Nephron (organoid): Measurements from ENCODE around the gene DIP2A.
A peak's percentile ranks its signal among the peaks of the same experiment; 100 is the strongest.

Source experiments
- H3K27ac Mint-ChIP-seq, 3 experiments: 2 replicates each; pipeline ENCODE4 v1.8.0; 2020; ENCODE audit warnings: mixed read lengths in 3 of 3, mild to moderate bottlenecking in 2 of 3, moderate library complexity in 1 of 3
- H3K27me3 Mint-ChIP-seq: 2 replicates; pipeline ENCODE4 v1.8.0; 2021; ENCODE audit warnings: low read depth, mild to moderate bottlenecking, moderate library complexity, mixed read lengths
- H3K36me3 Mint-ChIP-seq: 2 replicates; pipeline ENCODE4 v1.8.0; 2020; ENCODE audit warnings: low read depth, mixed read lengths
- H3K4me1 Mint-ChIP-seq: 2 replicates; pipeline ENCODE4 v1.8.0; 2020; ENCODE audit warnings: mixed read lengths
- H3K4me3 Mint-ChIP-seq, 3 experiments: 2 replicates each; pipeline ENCODE4 v1.8.0; 2020; ENCODE audit warnings: mild to moderate bottlenecking in 3 of 3, mixed read lengths in 3 of 3, moderate library complexity in 2 of 3
- H3K9me3 Mint-ChIP-seq: 2 replicates; pipeline ENCODE4 v1.8.0; 2020; ENCODE audit warnings: mixed read lengths
- TF ChIP-seq, protein P1 (sequence below), 3 experiments: fragments of 200-600 bp; sonication (generic); IDR thresholded peaks; one replicate each; pipeline ENCODE4 v1.5.0; 2021; ENCODE audit warnings: antibody characterized with exemption in 3 of 3; ENCODE audit not compliant: unreplicated experiment in 3 of 3

DIP2A gene, protein sequence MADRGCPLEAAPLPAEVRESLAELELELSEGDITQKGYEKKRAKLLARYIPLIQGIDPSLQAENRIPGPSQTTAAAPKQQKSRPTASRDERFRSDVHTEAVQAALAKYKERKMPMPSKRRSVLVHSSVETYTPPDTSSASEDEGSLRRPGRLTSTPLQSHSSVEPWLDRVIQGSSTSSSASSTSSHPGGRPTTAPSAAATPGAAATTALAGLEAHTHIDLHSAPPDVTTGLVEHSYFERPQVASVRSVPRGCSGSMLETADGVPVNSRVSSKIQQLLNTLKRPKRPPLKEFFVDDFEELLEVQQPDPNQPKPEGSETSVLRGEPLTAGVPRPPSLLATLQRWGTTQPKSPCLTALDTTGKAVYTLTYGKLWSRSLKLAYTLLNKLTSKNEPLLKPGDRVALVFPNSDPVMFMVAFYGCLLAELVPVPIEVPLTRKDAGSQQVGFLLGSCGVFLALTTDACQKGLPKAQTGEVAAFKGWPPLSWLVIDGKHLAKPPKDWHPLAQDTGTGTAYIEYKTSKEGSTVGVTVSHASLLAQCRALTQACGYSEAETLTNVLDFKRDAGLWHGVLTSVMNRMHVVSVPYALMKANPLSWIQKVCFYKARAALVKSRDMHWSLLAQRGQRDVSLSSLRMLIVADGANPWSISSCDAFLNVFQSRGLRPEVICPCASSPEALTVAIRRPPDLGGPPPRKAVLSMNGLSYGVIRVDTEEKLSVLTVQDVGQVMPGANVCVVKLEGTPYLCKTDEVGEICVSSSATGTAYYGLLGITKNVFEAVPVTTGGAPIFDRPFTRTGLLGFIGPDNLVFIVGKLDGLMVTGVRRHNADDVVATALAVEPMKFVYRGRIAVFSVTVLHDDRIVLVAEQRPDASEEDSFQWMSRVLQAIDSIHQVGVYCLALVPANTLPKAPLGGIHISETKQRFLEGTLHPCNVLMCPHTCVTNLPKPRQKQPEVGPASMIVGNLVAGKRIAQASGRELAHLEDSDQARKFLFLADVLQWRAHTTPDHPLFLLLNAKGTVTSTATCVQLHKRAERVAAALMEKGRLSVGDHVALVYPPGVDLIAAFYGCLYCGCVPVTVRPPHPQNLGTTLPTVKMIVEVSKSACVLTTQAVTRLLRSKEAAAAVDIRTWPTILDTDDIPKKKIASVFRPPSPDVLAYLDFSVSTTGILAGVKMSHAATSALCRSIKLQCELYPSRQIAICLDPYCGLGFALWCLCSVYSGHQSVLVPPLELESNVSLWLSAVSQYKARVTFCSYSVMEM (N-terminal part only)

DNA sequence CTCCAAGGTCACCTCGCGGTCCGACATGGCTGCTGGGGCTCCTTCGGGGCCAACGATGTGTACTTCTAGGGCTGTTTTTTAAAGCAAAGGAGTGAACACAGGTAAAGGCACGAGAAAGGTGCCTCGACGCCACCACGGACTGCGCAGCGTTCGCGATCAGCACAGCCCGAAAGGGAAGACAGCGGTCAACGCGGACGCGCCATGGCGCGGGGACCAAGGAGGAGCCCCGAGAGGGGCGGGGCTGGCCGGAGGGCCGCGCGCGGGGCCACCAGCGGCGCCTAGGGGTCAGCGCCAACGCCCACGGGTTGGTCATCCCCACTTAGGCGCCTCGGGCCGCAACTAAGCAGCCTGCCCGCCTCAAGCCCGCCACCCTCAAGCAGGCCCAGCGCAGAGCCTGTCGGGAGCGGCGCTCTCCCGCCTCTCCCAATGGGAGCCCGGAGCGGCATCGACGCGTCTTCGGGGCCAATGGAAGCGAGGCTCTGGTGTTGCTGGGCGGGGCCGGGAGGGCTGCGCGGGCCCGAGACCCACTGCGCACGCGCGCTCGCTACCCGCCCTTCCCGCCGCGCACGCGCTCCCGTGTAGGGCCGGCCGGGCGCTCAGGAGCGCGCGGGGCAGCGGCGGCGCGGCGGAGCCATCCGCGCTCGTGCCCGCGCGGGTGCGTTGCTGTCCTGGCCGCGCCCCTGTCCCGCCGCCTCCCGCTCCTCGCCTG, at the start of gene DIP2A:
DIP2A (plus strand) TSS at position 577 of the 709 bp plus-strand sequence. CDS start 241 bp downstream, outside the sequence.
- TF ChIP-seq, protein P1, sequence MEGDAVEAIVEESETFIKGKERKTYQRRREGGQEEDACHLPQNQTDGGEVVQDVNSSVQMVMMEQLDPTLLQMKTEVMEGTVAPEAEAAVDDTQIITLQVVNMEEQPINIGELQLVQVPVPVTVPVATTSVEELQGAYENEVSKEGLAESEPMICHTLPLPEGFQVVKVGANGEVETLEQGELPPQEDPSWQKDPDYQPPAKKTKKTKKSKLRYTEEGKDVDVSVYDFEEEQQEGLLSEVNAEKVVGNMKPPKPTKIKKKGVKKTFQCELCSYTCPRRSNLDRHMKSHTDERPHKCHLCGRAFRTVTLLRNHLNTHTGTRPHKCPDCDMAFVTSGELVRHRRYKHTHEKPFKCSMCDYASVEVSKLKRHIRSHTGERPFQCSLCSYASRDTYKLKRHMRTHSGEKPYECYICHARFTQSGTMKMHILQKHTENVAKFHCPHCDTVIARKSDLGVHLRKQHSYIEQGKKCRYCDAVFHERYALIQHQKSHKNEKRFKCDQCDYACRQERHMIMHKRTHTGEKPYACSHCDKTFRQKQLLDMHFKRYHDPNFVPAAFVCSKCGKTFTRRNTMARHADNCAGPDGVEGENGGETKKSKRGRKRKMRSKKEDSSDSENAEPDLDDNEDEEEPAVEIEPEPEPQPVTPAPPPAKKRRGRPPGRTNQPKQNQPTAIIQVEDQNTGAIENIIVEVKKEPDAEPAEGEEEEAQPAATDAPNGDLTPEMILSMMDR (IDR thresholded peaks at IDR 0.05; ENCODE audit: unreplicated experiment in 3 of 3), result no peak
- no peaks in the 10 kb centered on the region for H3K27me3 Mint-ChIP-seq

DNA sequence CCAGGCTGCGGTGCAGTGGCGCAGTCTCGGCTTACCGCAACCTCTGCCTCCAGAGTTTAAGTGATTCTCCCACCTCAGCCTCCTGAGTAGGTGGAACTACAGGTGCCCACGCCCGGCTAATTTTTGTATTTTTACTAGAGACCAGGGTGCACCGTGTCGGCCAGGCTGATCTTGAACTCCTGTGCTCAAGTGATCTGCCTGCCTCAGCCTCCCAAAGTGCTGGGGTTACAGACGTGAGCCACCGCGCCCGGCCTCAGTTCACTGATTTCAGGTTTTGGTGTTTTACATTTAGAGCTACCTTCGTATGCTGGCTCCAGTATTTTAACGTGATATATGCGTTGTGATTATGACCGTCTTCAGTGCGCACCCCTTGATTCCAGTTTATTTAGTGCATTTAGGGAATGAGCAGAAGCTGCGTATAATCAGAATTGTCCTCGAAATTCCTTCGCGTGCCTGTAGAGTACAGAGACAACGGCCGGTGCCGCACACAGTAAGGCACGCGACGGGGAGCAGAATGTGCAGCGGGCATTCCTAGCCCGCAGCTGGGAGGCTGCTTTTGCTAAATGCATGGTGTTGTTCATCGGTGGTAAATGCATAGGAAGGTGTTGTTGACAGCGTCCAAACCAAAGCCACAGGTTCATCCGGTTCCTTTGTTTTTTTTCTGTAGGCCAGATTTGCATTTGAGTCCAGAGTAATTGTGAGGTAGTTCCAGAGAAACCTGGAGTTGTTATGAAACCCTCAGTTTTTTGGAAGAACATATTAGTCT, 48.9 kb upstream of the DIP2A start:
- Mint-ChIP-seq H3K36me3 (peaks cover 38% of the 10 kb centered on the region), H3K27ac (no peak overlapping the region), H3K27me3 (no peaks in the 10 kb centered on the region), H3K4me3 (no peak overlapping the region), H3K9me3 (no peaks in the 10 kb centered on the region), H3K4me1 (no peaks in the 10 kb centered on the region)
- TF ChIP-seq, protein P1 (IDR thresholded peaks at IDR 0.05; ENCODE audit: unreplicated experiment in 3 of 3), result no peak

More for the DNA sequence above, at the start of gene DIP2A:
- H3K9me3 Mint-ChIP-seq, result no peaks in the 10 kb centered on the region
- H3K27ac Mint-ChIP-seq, result peak within 1 kb of the TSS; percentile 68 to 92 (median 91)
- H3K4me3 Mint-ChIP-seq, result peak within 1 kb of the TSS; percentile 93 to 96 (median 96)
- H3K4me1 Mint-ChIP-seq, result peaks cover 25% of the 10 kb centered on the region
- H3K36me3 Mint-ChIP-seq, result peaks cover 16% of the 10 kb centered on the region

DNA sequence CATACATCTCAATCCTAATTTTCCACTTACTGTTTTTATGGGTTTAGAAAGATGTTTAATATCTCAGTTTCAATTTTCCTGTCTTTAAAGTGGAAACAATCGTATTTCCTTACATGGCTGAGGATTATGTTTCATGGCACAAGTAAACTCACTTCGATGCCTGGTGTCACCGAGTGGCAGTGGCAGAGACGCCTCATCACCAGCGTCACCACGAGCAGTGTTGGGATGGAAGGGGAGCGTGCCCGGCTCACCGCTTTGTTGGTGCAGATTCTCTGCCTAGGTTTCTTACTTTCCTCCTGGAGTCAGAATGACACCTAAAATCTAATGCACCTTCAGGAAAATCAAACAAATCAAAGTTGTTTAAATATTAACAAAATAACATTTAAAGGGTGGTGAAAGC, 48.2 kb upstream of the DIP2A start:
- Mint-ChIP-seq H3K4me1 (no peaks in the 10 kb centered on the region), H3K27me3 (no peaks in the 10 kb centered on the region), H3K36me3 (peaks cover 38% of the 10 kb centered on the region), H3K27ac (no peak overlapping the region), H3K4me3 (no peak overlapping the region), H3K9me3 (no peaks in the 10 kb centered on the region)
- TF ChIP-seq, protein P1 (IDR thresholded peaks at IDR 0.05; ENCODE audit: unreplicated experiment in 3 of 3), result no peak

DNA sequence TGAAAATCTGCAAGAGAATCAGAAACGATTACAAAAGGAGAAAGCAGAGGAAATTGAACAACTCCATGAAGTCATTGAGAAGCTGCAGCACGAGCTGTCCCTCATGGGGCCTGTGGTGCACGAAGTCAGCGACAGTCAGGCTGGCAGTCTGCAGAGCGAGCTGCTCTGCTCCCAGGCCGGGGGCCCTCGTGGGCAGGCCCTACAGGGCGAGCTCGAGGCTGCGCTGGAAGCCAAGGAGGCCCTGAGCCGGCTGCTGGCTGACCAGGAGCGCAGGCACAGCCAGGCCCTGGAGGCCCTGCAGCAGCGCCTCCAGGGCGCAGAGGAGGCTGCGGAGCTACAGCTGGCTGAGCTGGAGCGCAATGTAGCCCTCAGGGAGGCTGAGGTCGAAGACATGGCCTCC, 47.5 kb upstream of the DIP2A start:
- Mint-ChIP-seq H3K4me1 (peaks cover 7% of the 10 kb centered on the region), H3K36me3 (peaks cover 41% of the 10 kb centered on the region), H3K27me3 (no peaks in the 10 kb centered on the region), H3K27ac (no peak overlapping the region), H3K9me3 (no peaks in the 10 kb centered on the region), H3K4me3 (no peak overlapping the region)
- TF ChIP-seq, protein P1 (IDR thresholded peaks at IDR 0.05; ENCODE audit: unreplicated experiment in 3 of 3), result no peak

DNA sequence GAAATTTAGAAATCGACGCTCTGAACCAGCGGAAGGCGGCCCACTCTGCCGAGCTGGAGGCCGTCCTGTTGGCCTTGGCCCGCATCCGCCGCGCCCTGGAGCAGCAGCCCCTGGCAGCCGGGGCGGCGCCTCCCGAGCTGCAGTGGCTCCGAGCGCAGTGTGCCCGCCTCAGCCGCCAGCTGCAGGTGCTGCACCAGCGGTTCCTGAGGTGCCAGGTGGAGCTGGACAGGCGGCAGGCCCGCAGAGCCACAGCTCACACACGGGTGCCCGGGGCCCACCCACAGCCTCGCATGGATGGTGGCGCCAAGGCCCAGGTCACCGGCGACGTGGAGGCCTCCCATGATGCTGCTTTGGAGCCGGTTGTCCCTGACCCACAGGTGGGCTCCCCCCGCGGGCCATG, 47.0 kb upstream of the DIP2A start:
- H3K9me3 Mint-ChIP-seq, result no peaks in the 10 kb centered on the region
- H3K27ac Mint-ChIP-seq, result no peak overlapping the region
- TF ChIP-seq, protein P1 (IDR thresholded peaks at IDR 0.05; ENCODE audit: unreplicated experiment in 3 of 3), result no peak
- no peaks in the 10 kb centered on the region for H3K27me3 Mint-ChIP-seq
- H3K36me3 Mint-ChIP-seq, result peaks cover 36% of the 10 kb centered on the region
- H3K4me1 Mint-ChIP-seq, result peaks cover 7% of the 10 kb centered on the region
- H3K4me3 Mint-ChIP-seq, result no peak overlapping the region
